H1 (cell line): ENCODE data around the gene CBFA2T2. TPM values are rescaled to one million over a fixed set of nuclear protein-coding genes. Genes with fewer than 3 reads are reported as not detected.

Experiments
- CTCF ChIA-PET: fragments of 300-600 bp; sonication (Branson Sonifier 250); formaldehyde crosslinking; loops from one replicate; lab custom pipeline; 2021; ENCODE audit not compliant: partially characterized antibody; lab: Charles Lee
- POLR2A ChIA-PET: fragments of 300-600 bp; sonication (Branson Sonifier 250); formaldehyde crosslinking; loops from one replicate; lab custom pipeline; 2021; ENCODE audit warnings: inconsistent platforms; ENCODE audit not compliant: partially characterized antibody; lab: Charles Lee
- DNase-seq, 2 experiments: peaks; one replicate each; pipeline versions ENCODE4 v3.0.0 to v3.0.0-alpha.2; 2010 to 2022; ENCODE audit warnings: low spot score in 2 of 2, low read depth in 1 of 2, mixed read lengths in 1 of 2
- FAIRE-seq: peaks from 2 replicates; lab custom pipeline; 2011; peaks lifted over from hg19 to GRCh38; lab: Jason Lieb, UNC
- H2AFZ ChIP-seq: 2 replicates; pipeline ENCODE4 v1.8.1; 2012; ENCODE audit warnings: low read length, inconsistent platforms
- H2AK5ac ChIP-seq: 2 replicates; pipeline ENCODE4 v1.6.1; 2013; ENCODE audit warnings: low read depth, low read length
- H2BK120ac ChIP-seq: replicated peaks from 2 replicates; pipeline ENCODE3; 2013; ENCODE audit warnings: low read depth, low read length, inconsistent platforms
- H2BK12ac ChIP-seq: 2 replicates; pipeline ENCODE4 v1.6.1; 2013; ENCODE audit warnings: low read depth, low read length
- H2BK15ac ChIP-seq: 2 replicates; pipeline ENCODE4 v1.6.1; 2013; ENCODE audit warnings: low read length
- H2BK20ac ChIP-seq: 2 replicates; pipeline ENCODE4 v1.6.1; 2013; ENCODE audit warnings: low read length
- H2BK5ac ChIP-seq: 2 replicates; pipeline ENCODE4 v1.6.1; 2013; ENCODE audit warnings: low read depth, low read length
- H3K14ac ChIP-seq: 2 replicates; pipeline ENCODE4 v1.6.1; 2013; ENCODE audit warnings: inconsistent platforms; ENCODE audit not compliant: insufficient read length
- H3K18ac ChIP-seq: 2 replicates; pipeline ENCODE4 v1.6.1; 2013; ENCODE audit warnings: low read length; ENCODE audit errors: extremely low read depth
- H3K23ac ChIP-seq: 2 replicates; pipeline ENCODE4 v1.6.1; 2013; ENCODE audit warnings: inconsistent platforms; ENCODE audit not compliant: insufficient read length
- H3K23me2 ChIP-seq: 2 replicates; pipeline ENCODE4 v1.6.1; 2013; ENCODE audit warnings: low read depth, low read length
- H3K27ac ChIP-seq: 2 replicates; pipeline ENCODE4 v1.6.1; 2011; ENCODE audit warnings: low read depth, low read length, inconsistent platforms
- H3K27me3 ChIP-seq, 4 experiments: replicated peaks in 1 of 4; 1 replicate in 1 of 4; 2 replicates in 3 of 4; pipeline versions ENCODE4 v1.6.1 to v1.8.1; 2011 to 2013; ENCODE audit warnings: low read length in 3 of 4, mild to moderate bottlenecking in 3 of 4, inconsistent platforms in 2 of 4, mixed read lengths in 2 of 4, moderate library complexity in 1 of 4; ENCODE audit not compliant: control insufficient read depth in 3 of 4, insufficient read depth in 3 of 4; ENCODE audit errors: extremely low read depth in 1 of 4
- H3K36me3 ChIP-seq, 4 experiments: 2 replicates each; pipeline versions ENCODE4 v1.6.1 to v1.8.1; 2011 to 2013; ENCODE audit warnings: mild to moderate bottlenecking in 4 of 4, low read length in 3 of 4, moderate library complexity in 2 of 4, control low read depth in 1 of 4, inconsistent platforms in 1 of 4; ENCODE audit not compliant: insufficient read depth in 4 of 4, control insufficient read depth in 2 of 4
- H3K4ac ChIP-seq: replicated peaks from 2 replicates; pipeline ENCODE3; 2013; ENCODE audit warnings: low read length, low read depth, mixed read lengths, inconsistent platforms; ENCODE audit not compliant: insufficient read length
- H3K4me1 ChIP-seq, 4 experiments: replicated peaks in 1 of 4; 1 replicate in 1 of 4; 2 replicates in 3 of 4; pipeline versions ENCODE4 v1.6.1 to v1.8.1; 2011 to 2013; ENCODE audit warnings: low read length in 3 of 4, inconsistent platforms in 2 of 4, mixed read lengths in 1 of 4; ENCODE audit not compliant: insufficient read depth in 4 of 4, control insufficient read depth in 3 of 4
- H3K4me2 ChIP-seq, 2 experiments: 2 replicates each; pipeline versions ENCODE4 v1.6.1 to v1.8.1; 2011 to 2013; ENCODE audit warnings: low read depth in 2 of 2, low read length in 2 of 2, control low read depth in 1 of 2, inconsistent platforms in 1 of 2, mild to moderate bottlenecking in 1 of 2; ENCODE audit not compliant: insufficient read depth in 1 of 2
- H3K4me3 ChIP-seq, 4 experiments: fragments of 200-600, 300-600 bp in 1 of 4; sonication (generic), shearing (Covaris generic), sonication (Bioruptor Twin) in 1 of 4; 2 replicates each; pipeline versions ENCODE4 v1.5.1 to v1.8.1; 2011 to 2016; ENCODE audit warnings: low read length in 4 of 4, low read depth in 3 of 4, control low read depth in 2 of 4, inconsistent platforms in 2 of 4, mild to moderate bottlenecking in 2 of 4, mixed read lengths in 1 of 4, moderate library complexity in 1 of 4; ENCODE audit not compliant: insufficient read depth in 2 of 4; ENCODE audit errors: extremely low read depth in 1 of 4
- H3K56ac ChIP-seq: replicated peaks from 2 replicates; pipeline ENCODE3; 2013; ENCODE audit warnings: low read depth, mild to moderate bottlenecking, mixed read lengths, low read length, inconsistent platforms; ENCODE audit not compliant: insufficient read length
- H3K79me1 ChIP-seq: 2 replicates; pipeline ENCODE4 v1.6.1; 2013; ENCODE audit warnings: low read depth, low read length, control low read depth
- H3K79me2 ChIP-seq, 2 experiments: 2 replicates each; pipeline versions ENCODE4 v1.6.1 to v1.8.1; 2012 to 2013; ENCODE audit warnings: low read length in 2 of 2, mild to moderate bottlenecking in 2 of 2, inconsistent platforms in 1 of 2; ENCODE audit not compliant: insufficient read depth in 2 of 2, control insufficient read depth in 1 of 2
- H3K9ac ChIP-seq, 4 experiments: replicated peaks in 1 of 4; 1 replicate in 1 of 4; 2 replicates in 3 of 4; pipeline versions ENCODE4 v1.6.1 to v1.8.1; 2011 to 2013; ENCODE audit warnings: low read depth in 3 of 4, low read length in 3 of 4, control low read depth in 2 of 4, mild to moderate bottlenecking in 2 of 4, moderate library complexity in 2 of 4, inconsistent platforms in 1 of 4; ENCODE audit errors: extremely low read depth in 1 of 4
- H3K9me3 ChIP-seq, 2 experiments: 2 replicates each; pipeline versions ENCODE4 v1.6.1 to v1.8.1; 2012 to 2013; ENCODE audit warnings: mild to moderate bottlenecking in 2 of 2, moderate library complexity in 2 of 2, control low read depth in 1 of 2, inconsistent platforms in 1 of 2, low read depth in 1 of 2, low read length in 1 of 2, mixed read lengths in 1 of 2; ENCODE audit not compliant: insufficient read depth in 2 of 2
- H4K20me1 ChIP-seq, 2 experiments: replicated peaks in 1 of 2; 2 replicates each; pipeline versions ENCODE3 to v1.8.1; 2011 to 2013; ENCODE audit warnings: inconsistent platforms in 2 of 2, low read length in 2 of 2, mild to moderate bottlenecking in 1 of 2; ENCODE audit not compliant: insufficient read depth in 2 of 2, control insufficient read depth in 1 of 2
- H4K5ac ChIP-seq: 2 replicates; pipeline ENCODE4 v1.6.1; 2013; ENCODE audit warnings: low read length, low read depth, mixed read lengths, inconsistent platforms; ENCODE audit not compliant: insufficient read length
- H4K8ac ChIP-seq: 2 replicates; pipeline ENCODE4 v1.8.0; 2013; ENCODE audit warnings: mild to moderate bottlenecking, moderate library complexity, low read length, inconsistent platforms; ENCODE audit not compliant: insufficient read depth; ENCODE audit errors: extremely low read depth
- H4K91ac ChIP-seq: replicated peaks from 2 replicates; pipeline ENCODE3; 2013; ENCODE audit warnings: low read length, mixed read lengths, inconsistent platforms; ENCODE audit not compliant: insufficient read length
- CBX5 ChIP-seq: fragments of 300-800, 300-1000 bp; sonication (generic); IDR thresholded peaks from 2 replicates; pipeline ENCODE4 v1.7.1; 2016; ENCODE audit warnings: antibody characterized with exemption, low read length, low read depth
- CTBP2 ChIP-seq: IDR thresholded peaks from 2 replicates; pipeline ENCODE4 v1.7.0; 2011; ENCODE audit warnings: borderline replicate concordance, mild to moderate bottlenecking, moderate library complexity, mixed read lengths, low read length; ENCODE audit not compliant: insufficient read depth, insufficient read length
- EP300 ChIP-seq, 2 experiments: IDR thresholded peaks; 1 replicate in 1 of 2; 2 replicates in 1 of 2; pipeline ENCODE4 v1.6.1; 2011 to 2012; ENCODE audit warnings: low read depth in 2 of 2, low read length in 2 of 2, mild to moderate bottlenecking in 2 of 2, borderline replicate concordance in 1 of 2, inconsistent platforms in 1 of 2, moderate library complexity in 1 of 2
- FOSL1 ChIP-seq: IDR thresholded peaks from 2 replicates; pipeline ENCODE4 v1.6.1; 2011; ENCODE audit warnings: mild to moderate bottlenecking, low read depth, low read length, moderate library complexity; ENCODE audit not compliant: insufficient read depth
- GABPA ChIP-seq: IDR thresholded peaks from 2 replicates; pipeline ENCODE4 v1.6.1; 2011; ENCODE audit warnings: mild to moderate bottlenecking, low read length, moderate library complexity, borderline replicate concordance; ENCODE audit not compliant: insufficient read depth
- HDAC6 ChIP-seq: IDR thresholded peaks from one replicate; pipeline ENCODE4 v1.7.1; 2012; ENCODE audit warnings: low read depth, mild to moderate bottlenecking, inconsistent platforms, low read length, moderate library complexity
- JUND ChIP-seq: IDR thresholded peaks from 2 replicates; pipeline ENCODE4 v1.6.1; 2011; ENCODE audit warnings: mild to moderate bottlenecking, improper control_type of control experiment, low read length
- POLR2A ChIP-seq, 2 experiments: IDR thresholded peaks; 1 replicate in 1 of 2; 2 replicates in 1 of 2; pipeline ENCODE4 v1.6.1; 2011; ENCODE audit warnings: low read depth in 2 of 2, low read length in 2 of 2, mild to moderate bottlenecking in 2 of 2; ENCODE audit errors: control extremely low read depth in 1 of 2
- SUZ12 ChIP-seq: fragments of 200-600 bp; sonication (generic); IDR thresholded peaks from 2 replicates; pipeline ENCODE4 v1.6.1; 2012; ENCODE audit warnings: mild to moderate bottlenecking, inconsistent platforms, low read length, moderate library complexity, mixed read lengths
- TEAD4 ChIP-seq: IDR thresholded peaks from 2 replicates; pipeline ENCODE4 v1.6.1; 2012; ENCODE audit warnings: low read depth, low read length, inconsistent platforms, mixed read lengths
- WGBS, 2 experiments: shearing (Covaris generic) in 1 of 2; methylation state at CpG; one replicate each; pipeline versions ENCODE4 v1.1.6 to v1.1.7; 2013 to 2015; ENCODE audit warnings: low lambda C conversion rate in 2 of 2, mixed read lengths in 2 of 2, inconsistent platforms in 1 of 2, low coverage in 1 of 2, missing lambda C conversion rate in 1 of 2; ENCODE audit not compliant: insufficient replicate concordance in 2 of 2, insufficient coverage in 1 of 2, insufficient read length in 1 of 2; ENCODE audit errors: extremely low coverage in 1 of 2, missing lambda C conversion rate in 1 of 2; 5-methylcytosine and 5-hydroxymethylcytosine counted together
- polyA plus RNA-seq, 7 experiments: library from polyadenylated mRNA; depleted of rRNA in 3 of 7; stranded (reverse) in 5 of 7; unstranded in 2 of 7; fragments of >200 nt in 5 of 7; fragments of 200-250 nt in 2 of 7; gene quantifications; 1 replicate in 5 of 7; 2 replicates in 1 of 7; 4 replicates in 1 of 7; pipeline versions ENCODE4 v1.2.1 to v1.2.3, GENCODE V29; 2011 to 2013; ENCODE audit warnings: missing spikeins in 2 of 7, mixed read lengths in 2 of 7
- total RNA-seq: library from RNA; stranded (reverse); fragmentation: NEBNext Ultra II Directional; extraction: Animal tissue kit (Norgen Biotek cat#: 25700); gene quantifications from 2 replicates; pipeline ENCODE4 v1.2.1, GENCODE V29; 2021

The CBFA2T2 gene
- total and polyA plus RNA-seq, 2 of the 8 experiments (the other 6 are each of a cell fraction or from before 2014, with no cell fraction given): 11.6 to 12.9 TPM

DNA sequence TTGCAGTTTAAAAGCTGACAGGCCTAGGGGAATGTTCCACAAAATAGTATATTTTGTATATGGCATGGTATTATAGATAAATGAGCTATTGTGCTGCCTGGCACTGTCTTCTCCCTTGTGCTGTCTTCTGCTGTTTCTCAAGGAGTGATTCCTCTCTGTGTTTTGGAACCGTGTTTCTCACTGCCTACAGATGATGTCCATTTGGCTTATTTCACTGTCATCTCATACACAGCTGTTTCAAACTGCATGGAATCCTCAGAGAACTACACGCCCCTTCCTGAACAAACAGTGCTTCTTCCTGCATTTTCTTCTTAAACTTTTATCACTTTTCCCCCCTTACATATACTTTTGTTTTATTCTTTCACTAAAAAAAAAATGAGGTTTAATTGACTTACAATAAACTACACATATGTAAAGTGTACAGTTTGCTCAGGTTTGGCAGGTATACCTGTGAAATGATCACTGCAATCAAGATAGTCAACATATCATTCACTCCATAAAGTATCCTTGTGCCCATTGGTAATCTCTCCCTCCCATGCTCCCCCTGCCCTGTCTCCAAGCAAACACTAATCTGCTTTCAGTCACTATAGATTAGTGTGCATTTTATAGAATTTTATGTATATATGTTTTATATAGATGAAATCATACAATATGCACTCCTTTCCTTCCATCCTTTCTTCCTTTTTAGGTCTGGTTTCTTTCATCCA lies 43.0 kb downstream of the CBFA2T2 start:
- Histone ChIP-seq H3K4ac (no peak overlapping the region), H4K91ac (no peak overlapping the region), H4K8ac (no peak overlapping the region), H3K23ac (no peak overlapping the region), H3K27me3 (no peaks in the 10 kb centered on the region), H4K20me1 (no peaks in the 10 kb centered on the region), H3K23me2 (no peaks in the 10 kb centered on the region)
- TF ChIP-seq FOSL1 (no peak), GABPA (no peak), TEAD4 (no peak), POLR2A (IDR thresholded peaks at IDR 0.05; ENCODE audit: control extremely low read depth in 1 of 2, low read depth in 2 of 2, low read length in 2 of 2) (no peak), HDAC6 (no peak), CBX5 (no peak), EP300 (IDR thresholded peaks at IDR 0.05; ENCODE audit: borderline replicate concordance in 1 of 2, low read depth in 2 of 2, low read length in 2 of 2) (no peak), JUND (no peak), SUZ12 (no peak), CTBP2 (no peak)
- TF ChIP-seq, all 59 proteins: peak for 0
- no peak overlapping the region for H3K4me2 ChIP-seq
- WGBS, 2 experiments: 86% methylated on average over 2 of the region's 2 CpGs; no CpG with 5 or more reads in 1 of the 2 experiments
- H3K27ac ChIP-seq: no peak overlapping the region
- no peak overlapping the region for H4K5ac ChIP-seq
- peaks cover 2 to 9% of the 10 kb centered on the region in 2 experiments; a peak in 2 of 4 replicates for H3K9me3 ChIP-seq
- H2BK15ac ChIP-seq: no peak overlapping the region
- H3K79me1 ChIP-seq: no peaks in the 10 kb centered on the region; the same call in 1 of the 2 replicates
- no peak overlapping the region for H3K18ac ChIP-seq
- no peak overlapping the region for H2BK120ac ChIP-seq
- H3K56ac ChIP-seq: no peak overlapping the region
- H3K4me1 ChIP-seq: no peaks in the 10 kb centered on the region
- ChIA-PET CTCF (interaction anchor here (0.9 to 2.1 kb wide), 4 partner anchors 12 to 87 kb away, joined by 3 to 8 read pairs (median 5); no protein-coding TSS in a partner anchor), POLR2A (interaction anchor here (0.8 to 1.3 kb wide), 3 partner anchors 18 to 94 kb away, joined by 3 read pairs; no protein-coding TSS in a partner anchor)
- peaks cover 0 to 6% (median 0%) of the 10 kb centered on the region in 4 experiments; a peak in 1 of 8 replicates for H3K36me3 ChIP-seq
- no peak overlapping the region for H3K14ac ChIP-seq
- no peak for DNase-seq
- no peak overlapping the region for H2AK5ac ChIP-seq
- 0 out of 4 replicates have a peak, but pooled peaks cover 0 to 3% of the 10 kb centered on the region in 2 experiments for H3K79me2 ChIP-seq
- no peak overlapping the region for H3K9ac ChIP-seq
- no peak overlapping the region for H2AFZ ChIP-seq
- H3K4me3 ChIP-seq: no peak overlapping the region
- FAIRE-seq: no peak
- H2BK12ac ChIP-seq: no peak overlapping the region
- no peak overlapping the region for H2BK20ac ChIP-seq
- no peak overlapping the region for H2BK5ac ChIP-seq
